ENCODE data around the gene SBNO2.

The SBNO2 gene

DNA sequence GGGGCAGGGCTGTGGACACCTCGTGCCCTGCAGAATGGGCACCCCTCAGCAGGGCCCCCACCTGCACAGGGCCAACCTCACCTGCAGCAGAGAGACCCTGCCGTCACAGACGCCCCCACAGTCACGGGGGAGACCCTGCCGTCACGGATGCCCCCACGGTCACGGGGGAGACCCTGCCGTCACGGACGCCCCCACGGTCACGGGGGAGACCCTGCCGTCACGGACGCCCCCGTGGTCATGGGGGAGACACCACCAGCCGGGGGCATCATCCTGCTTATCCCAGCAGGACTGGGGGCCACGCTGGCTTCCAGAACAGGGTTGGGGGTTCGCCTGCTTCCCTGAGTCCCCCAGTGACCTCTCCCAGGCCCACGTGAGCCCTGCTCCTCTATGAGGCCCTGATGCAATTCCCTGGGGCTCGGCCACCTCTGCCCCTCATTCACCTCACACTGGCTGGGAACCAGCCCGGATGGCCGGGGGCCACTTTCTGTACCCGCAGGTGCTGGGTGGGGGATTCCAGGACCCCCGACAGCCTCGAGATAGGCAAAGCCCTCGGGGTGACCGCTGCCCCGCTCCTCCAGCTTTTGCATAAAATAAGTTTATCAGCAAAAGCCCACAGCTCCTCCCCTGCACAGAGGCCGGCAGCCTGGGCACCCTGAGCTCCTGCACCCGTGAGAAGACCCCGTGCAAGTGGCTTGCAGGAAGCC is 23.6 kb downstream of the SBNO2 start:
- no peak overlapping the region for H3K4me3 ChIP-seq (ENCODE audit: low read depth, low read length)
- DNase-seq (ENCODE audit: low read depth): no peak
- TF ChIP-seq, protein P1, sequence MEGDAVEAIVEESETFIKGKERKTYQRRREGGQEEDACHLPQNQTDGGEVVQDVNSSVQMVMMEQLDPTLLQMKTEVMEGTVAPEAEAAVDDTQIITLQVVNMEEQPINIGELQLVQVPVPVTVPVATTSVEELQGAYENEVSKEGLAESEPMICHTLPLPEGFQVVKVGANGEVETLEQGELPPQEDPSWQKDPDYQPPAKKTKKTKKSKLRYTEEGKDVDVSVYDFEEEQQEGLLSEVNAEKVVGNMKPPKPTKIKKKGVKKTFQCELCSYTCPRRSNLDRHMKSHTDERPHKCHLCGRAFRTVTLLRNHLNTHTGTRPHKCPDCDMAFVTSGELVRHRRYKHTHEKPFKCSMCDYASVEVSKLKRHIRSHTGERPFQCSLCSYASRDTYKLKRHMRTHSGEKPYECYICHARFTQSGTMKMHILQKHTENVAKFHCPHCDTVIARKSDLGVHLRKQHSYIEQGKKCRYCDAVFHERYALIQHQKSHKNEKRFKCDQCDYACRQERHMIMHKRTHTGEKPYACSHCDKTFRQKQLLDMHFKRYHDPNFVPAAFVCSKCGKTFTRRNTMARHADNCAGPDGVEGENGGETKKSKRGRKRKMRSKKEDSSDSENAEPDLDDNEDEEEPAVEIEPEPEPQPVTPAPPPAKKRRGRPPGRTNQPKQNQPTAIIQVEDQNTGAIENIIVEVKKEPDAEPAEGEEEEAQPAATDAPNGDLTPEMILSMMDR (conservative IDR thresholded peaks at IDR 0.05; ENCODE audit: low read depth, low read length): no peak

DNA sequence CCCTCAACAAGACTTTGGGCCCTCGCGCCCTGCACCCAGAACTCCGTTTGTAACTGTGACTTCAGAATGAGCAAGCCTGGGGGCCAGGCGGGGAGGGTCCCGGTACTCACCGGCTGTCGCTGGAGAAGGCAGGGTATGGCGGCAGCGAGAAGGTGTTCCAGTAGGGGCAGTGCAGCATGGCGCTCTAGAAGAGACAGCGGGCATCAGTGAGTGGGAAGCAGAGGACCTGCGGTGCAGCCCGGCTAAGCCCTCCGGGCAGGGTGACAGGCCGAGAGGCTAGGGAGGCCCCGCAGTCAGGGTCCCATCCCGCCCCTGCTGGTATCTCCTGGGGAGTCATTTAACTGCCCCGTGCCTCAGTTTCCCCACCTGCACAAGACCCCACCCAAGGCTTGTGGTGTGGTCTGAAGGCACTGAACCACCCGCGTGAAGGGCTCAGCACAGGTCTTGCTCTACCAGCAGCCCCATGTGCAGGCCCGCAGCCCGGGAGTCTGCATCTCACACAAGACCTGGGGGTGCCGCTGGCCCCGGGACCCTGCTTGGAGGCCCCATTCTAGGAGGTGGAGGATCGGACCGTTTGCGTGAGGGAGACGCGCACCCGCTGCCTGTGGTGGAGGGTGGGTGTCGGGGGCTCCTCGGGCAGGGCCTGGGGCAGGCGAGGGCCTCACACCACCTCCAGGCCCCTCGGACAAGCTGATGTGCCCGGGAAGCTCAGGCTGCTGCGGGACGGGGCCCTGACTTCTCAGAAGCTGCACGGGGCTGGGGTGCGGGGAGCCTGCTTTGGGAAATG is 24.6 kb downstream of the SBNO2 start:
- TF ChIP-seq, protein P1 (conservative IDR thresholded peaks at IDR 0.05; ENCODE audit: low read depth, low read length): no peak

DNA sequence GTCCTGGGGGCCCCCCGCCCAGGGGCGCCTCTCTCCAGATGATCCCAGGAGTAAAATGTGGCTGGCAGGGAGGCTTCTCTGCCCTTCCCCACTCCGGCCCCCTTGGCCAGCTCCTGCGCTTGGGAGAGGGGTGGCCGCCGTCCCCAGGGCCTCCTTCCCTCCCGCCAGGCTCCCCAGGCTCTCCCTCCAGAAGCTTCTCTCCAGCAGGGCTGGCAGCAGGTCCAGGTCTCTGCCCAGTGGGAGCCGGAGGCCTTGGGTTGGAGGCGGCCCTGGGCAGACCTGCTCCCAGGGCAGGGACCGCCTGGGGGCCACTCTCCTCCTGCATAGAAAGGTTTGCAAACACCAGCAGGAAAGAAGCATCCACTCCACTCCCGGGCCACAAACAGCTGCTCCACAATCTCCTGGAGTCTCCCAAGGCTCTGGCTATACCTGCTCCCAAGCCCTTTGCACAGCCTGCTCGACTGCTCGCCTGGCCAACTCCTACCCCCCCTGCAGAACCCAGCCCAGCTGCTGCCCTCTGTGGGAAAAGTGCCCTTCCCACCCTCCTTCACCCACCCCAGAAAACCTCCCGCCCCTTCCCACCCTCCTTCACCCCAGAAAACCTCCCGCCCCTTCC is 26.0 kb downstream of the SBNO2 start:
- no peak overlapping the region for H3K4me3 ChIP-seq (ENCODE audit: low read depth, low read length)
- no peak for DNase-seq (ENCODE audit: low read depth)
- TF ChIP-seq, protein P1 (conservative IDR thresholded peaks at IDR 0.05; ENCODE audit: low read depth, low read length): no peak

More for the DNA sequence above, 24.6 kb downstream of the SBNO2 start:
- DNase-seq (ENCODE audit: low read depth): no peak
- H3K4me3 ChIP-seq (ENCODE audit: low read depth, low read length): no peak overlapping the region

DNA sequence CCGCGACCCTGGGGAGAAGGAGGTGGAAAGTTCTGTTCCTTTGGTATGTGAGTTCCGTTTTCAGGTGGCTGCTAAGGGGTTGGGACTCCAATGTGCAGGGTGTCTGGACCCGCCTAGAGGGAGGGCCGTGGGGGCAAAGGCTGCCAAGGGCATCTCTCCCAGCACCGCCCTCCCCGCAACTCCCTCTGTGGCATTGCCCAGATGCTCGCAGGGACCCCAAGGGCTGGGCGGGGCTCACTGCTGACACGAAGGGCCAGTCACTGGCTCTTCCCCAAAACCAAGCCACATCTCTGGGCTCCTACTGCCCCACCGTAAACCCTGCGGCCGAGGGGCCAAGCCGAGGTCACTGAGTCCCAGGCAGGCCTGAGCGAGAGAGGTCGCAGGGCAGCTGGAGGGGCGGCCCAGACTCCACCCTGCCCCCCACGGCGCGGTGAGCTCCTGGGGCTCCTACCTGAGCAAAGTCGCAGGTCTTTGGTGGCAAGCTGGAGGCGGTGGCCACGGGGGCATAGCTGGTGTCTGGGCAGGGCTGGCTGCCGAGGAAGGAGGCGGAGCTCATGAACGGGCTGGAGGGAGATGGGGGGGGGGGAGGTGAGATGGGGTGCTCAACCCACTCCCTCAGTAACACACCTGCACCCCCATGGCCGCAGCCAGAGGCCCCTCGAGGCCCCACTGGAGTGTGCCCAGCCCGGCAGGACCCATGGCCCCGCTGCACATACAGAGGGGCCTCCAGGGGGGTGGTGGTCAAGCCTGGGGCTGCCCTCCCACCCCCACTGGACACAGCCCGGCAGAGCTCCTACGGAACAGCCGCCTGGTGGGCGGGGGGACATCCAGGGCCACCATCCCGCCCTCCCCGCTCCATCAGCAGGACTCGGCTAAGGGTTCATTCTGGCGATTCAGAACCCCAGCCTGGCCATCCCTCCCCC is 26.9 kb downstream of the SBNO2 start:
- TF ChIP-seq, protein P1 (conservative IDR thresholded peaks at IDR 0.05; ENCODE audit: low read depth, low read length): no peak
- DNase-seq (ENCODE audit: low read depth): no peak
- H3K4me3 ChIP-seq (ENCODE audit: low read depth, low read length): no peak overlapping the region

DNA sequence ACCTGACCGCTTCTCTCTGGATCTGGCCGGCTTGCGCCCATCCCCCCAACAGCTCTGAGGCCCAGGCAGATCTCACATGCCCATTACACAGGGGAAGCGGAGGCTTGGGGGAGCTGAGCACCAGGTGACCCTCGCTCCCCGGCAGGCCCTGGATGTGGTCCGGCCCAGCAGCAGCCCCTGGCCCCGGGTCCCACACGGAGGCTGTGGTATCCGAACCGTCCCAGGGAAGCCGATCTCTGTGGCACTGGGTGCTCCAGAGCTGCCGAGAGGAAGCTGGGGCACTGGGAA is 27.7 kb downstream of the SBNO2 start:
- TF ChIP-seq, protein P1 (conservative IDR thresholded peaks at IDR 0.05; ENCODE audit: low read depth, low read length): no peak
- DNase-seq (ENCODE audit: low read depth): no peak

DNA sequence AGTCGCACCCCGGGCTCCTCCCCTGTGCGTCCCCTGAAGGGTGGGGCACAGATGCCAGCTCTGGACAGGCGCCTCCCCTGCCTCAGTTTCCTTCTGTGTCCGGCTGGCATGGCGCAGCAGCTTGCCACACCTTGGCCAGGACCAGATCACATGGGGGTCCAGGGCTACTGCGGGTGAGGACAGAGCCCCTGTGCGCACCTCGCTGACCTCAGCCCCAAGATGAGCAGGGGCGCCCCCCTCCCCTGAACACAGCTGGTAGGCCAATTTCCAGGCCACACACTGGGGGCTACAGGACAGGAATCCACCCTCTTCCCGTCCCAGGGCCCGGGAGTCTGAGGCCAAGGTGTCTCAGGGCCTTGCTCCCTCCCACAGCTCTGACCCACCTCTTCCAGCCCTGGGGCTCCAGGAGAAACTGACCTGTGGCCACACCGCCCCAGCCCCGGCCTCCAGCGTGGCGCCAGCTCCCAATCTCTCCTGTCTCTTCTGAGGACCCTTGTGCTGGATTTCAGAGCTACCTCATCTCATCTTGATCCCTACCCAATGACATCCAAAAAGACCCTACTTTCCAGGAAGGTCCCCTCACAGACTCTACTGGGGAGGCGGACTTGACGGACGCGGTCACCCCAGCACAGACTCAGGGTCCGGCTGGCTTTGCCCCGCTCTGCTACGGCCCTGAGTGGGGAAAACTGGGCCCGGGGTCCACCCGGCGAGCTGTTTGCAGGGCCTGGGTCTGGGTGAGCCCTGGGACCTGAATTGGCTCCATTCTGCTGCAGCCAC is 28.2 kb downstream of the SBNO2 start:
- TF ChIP-seq, protein P1 (conservative IDR thresholded peaks at IDR 0.05; ENCODE audit: low read depth, low read length): no peak
- H3K4me3 ChIP-seq (ENCODE audit: low read depth, low read length): no peak overlapping the region

More for the DNA sequence above, 27.7 kb downstream of the SBNO2 start:
- H3K4me3 ChIP-seq (ENCODE audit: low read depth, low read length): no peak overlapping the region

More for the DNA sequence above, 28.2 kb downstream of the SBNO2 start:
- DNase-seq (ENCODE audit: low read depth): no peak

Measured in choroid plexus epithelial cell (primary cell).